Testis (tissue), 3 donors: ENCODE measurements around the gene CBX7. TPM values are rescaled to one million over a fixed set of nuclear protein-coding genes. Genes with fewer than 3 reads are reported as not detected.
A peak's percentile ranks its signal among the peaks of the same experiment; 100 is the strongest.

Source experiments
- DNase-seq: peaks from one replicate; pipeline ENCODE4 v3.0.0-alpha.2; 2019
- H3K27ac ChIP-seq, 2 donors: fragments of 200-600 bp; sonication (generic); one replicate each; pipeline ENCODE4 v1.5.1; 2019
- H3K27me3 ChIP-seq: fragments of 200-600 bp; sonication (generic); one replicate; pipeline ENCODE4 v1.5.1; 2019
- H3K36me3 ChIP-seq: fragments of 200-600 bp; sonication (generic); one replicate; pipeline ENCODE4 v1.5.1; 2017; ENCODE audit warnings: low read depth; ENCODE audit errors: missing control alignments
- H3K4me1 ChIP-seq: fragments of 200-600 bp; sonication (generic); one replicate; pipeline ENCODE4 v1.5.1; 2019
- H3K4me3 ChIP-seq, 2 donors: fragments of 200-600 bp; sonication (generic); one replicate each; pipeline ENCODE4 v1.5.1; 2017 to 2019
- H3K9me3 ChIP-seq: fragments of 200-600 bp; sonication (generic); one replicate; pipeline ENCODE4 v1.5.1; 2017
- CTCF ChIP-seq, 3 experiments: fragments of 450-650 bp in 2 of 3; fragments of 200-600 bp in 1 of 3; sonication (generic) in 1 of 3; IDR thresholded peaks; one replicate each; pipeline ENCODE4 v1.5.1; 2016 to 2019; ENCODE audit warnings: antibody characterized with exemption in 3 of 3, mild to moderate bottlenecking in 2 of 3, moderate library complexity in 1 of 3
- POLR2A ChIP-seq: fragments of 450-650 bp; IDR thresholded peaks from one replicate; pipeline ENCODE4 v1.6.1; 2017; ENCODE audit warnings: antibody characterized with exemption, mild to moderate bottlenecking, moderate library complexity
- WGBS, 2 donors: methylation state at CpG; one replicate each; pipeline ENCODE4 v1.1.5; 2018; 5-methylcytosine and 5-hydroxymethylcytosine counted together
- intact Hi-C: fragments of 100-400 bp; cut with DNase I; formaldehyde crosslinking; loops from one replicate; pipeline ENCODE4 v1.15.1; 2023; ENCODE audit warnings: low total_unique reads
- polyA plus RNA-seq: library from polyadenylated mRNA; stranded (reverse); fragments of 350-450 nt; fragmentation: Illumina TruSeq; extraction: RNeasy Lipid Tissue Mini Kit (QIAGEN cat#74804); gene quantifications from one replicate; pipeline ENCODE4 v1.2.3, GENCODE V29; 2014; ENCODE audit warnings: low read depth, low replicate concordance; ENCODE audit not compliant: insufficient read depth
- total RNA-seq, 2 donors: library from RNA; depleted of rRNA; stranded (reverse); fragments of >200 nt; gene quantifications; one replicate each; pipeline ENCODE4 v1.2.3, GENCODE V29; 2016

The CBX7 gene
- total and polyA plus RNA-seq, 3 donors from 2014 or later: 25.7 to 62.8 (median 51.3) TPM

GRCh38 chr22:39185601-39186012, 33.1 kb upstream of the CBX7 start:
- no peaks in the 10 kb centered on the region for H3K9me3 ChIP-seq
- H3K36me3 ChIP-seq: no peaks in the 10 kb centered on the region
- WGBS, 2 donors: 66 to 71% methylated on average over 7 to 11 of the region's 11 CpGs
- TF ChIP-seq CTCF (IDR thresholded peaks at IDR 0.05) (peak in 1 of 3 experiments; percentile 44), POLR2A (no peak)
- no peaks in the 10 kb centered on the region for H3K4me1 ChIP-seq
- no peak overlapping the region for H3K27ac ChIP-seq
- DNase-seq: peak; percentile 63
- H3K4me3 ChIP-seq: no peak overlapping the region
- intact Hi-C loops: no loop called here
- H3K27me3 ChIP-seq: no peaks in the 10 kb centered on the region

GRCh38 chr22:39184586-39185577, 32.4 kb upstream of the CBX7 start:
- Histone ChIP-seq H3K36me3 (no peaks in the 10 kb centered on the region), H3K9me3 (no peaks in the 10 kb centered on the region), H3K4me1 (peaks cover under 1% of the 10 kb centered on the region), H3K27me3 (no peaks in the 10 kb centered on the region), H3K27ac (no peak overlapping the region), H3K4me3 (no peak overlapping the region)
- intact Hi-C loops: no loop called here
- 69 to 78% methylated on average over 16 to 23 of the region's 23 CpGs for WGBS, 2 donors
- no peak for TF ChIP-seq POLR2A
- no peak for DNase-seq

GRCh38 chr22:39183991-39184585, 31.6 kb upstream of the CBX7 start:
- intact Hi-C loops: no loop called here
- no peak overlapping the region for H3K4me3 ChIP-seq

GRCh38 chr22:39182478-39183030, 30.1 kb upstream of the CBX7 start:
- no peaks in the 10 kb centered on the region for H3K9me3 ChIP-seq
- no peaks in the 10 kb centered on the region for H3K36me3 ChIP-seq
- H3K27me3 ChIP-seq: no peaks in the 10 kb centered on the region
- H3K4me1 ChIP-seq: peaks cover 11% of the 10 kb centered on the region
- WGBS, 2 donors: 96% methylated on average over 5 to 6 of the region's 6 CpGs
- no peak overlapping the region for H3K4me3 ChIP-seq
- intact Hi-C loops: no loop called here
- no peak for TF ChIP-seq CTCF (IDR thresholded peaks at IDR 0.05)
- no peak for TF ChIP-seq POLR2A
- DNase-seq: no peak
- H3K27ac ChIP-seq: no peak overlapping the region

More at GRCh38 chr22:39183991-39184585, 31.6 kb upstream of the CBX7 start:
- WGBS, 2 donors: 42 to 72% methylated on average over 13 of the region's 13 CpGs
- peak; percentile 48 for DNase-seq
- H3K27ac ChIP-seq: no peak overlapping the region
- H3K9me3 ChIP-seq: no peaks in the 10 kb centered on the region
- no peaks in the 10 kb centered on the region for H3K36me3 ChIP-seq
- TF ChIP-seq CTCF (IDR thresholded peaks at IDR 0.05) (no peak), POLR2A (no peak)
- H3K4me1 ChIP-seq: peaks cover 9% of the 10 kb centered on the region
- H3K27me3 ChIP-seq: no peaks in the 10 kb centered on the region

GRCh38 chr22:39181778-39182177, 29.3 kb upstream of the CBX7 start:
- TF ChIP-seq CTCF (IDR thresholded peaks at IDR 0.05) (no peak), POLR2A (no peak)
- H3K4me3 ChIP-seq: no peak overlapping the region
- no peaks in the 10 kb centered on the region for H3K9me3 ChIP-seq
- H3K4me1 ChIP-seq: peaks cover 15% of the 10 kb centered on the region
- no peak overlapping the region for H3K27ac ChIP-seq
- H3K27me3 ChIP-seq: no peaks in the 10 kb centered on the region
- intact Hi-C loops: no loop called here
- no peaks in the 10 kb centered on the region for H3K36me3 ChIP-seq
- no peak for DNase-seq
- WGBS, 2 donors: 87 to 98% methylated on average over 5 of the region's 5 CpGs
